ENCODE measurements around the gene RAN. TPM values are rescaled to one million over a fixed set of nuclear protein-coding genes. Genes with fewer than 3 reads are reported as not detected.
"Not testable (repeated sequence)": the region's sequence is repeated elsewhere in the genome, so short reads cannot be mapped to it uniquely, and the experiment has no call there.

RAN gene
- total RNA-seq, 2 experiments from 2014 or later = 2,531 to 2,575 TPM

GRCh38 chr12:130868412-130868811, 3.5 kb upstream of the RAN start:
- DNase-seq = no peak
- Mint-ChIP-seq H3K27ac (peak overlapping the region; percentile 66), H3K4me1 (peaks cover 24% of the 10 kb centered on the region), H3K27me3 (peaks cover 5% of the 10 kb centered on the region), H3K4me3 (no peak overlapping the region), H3K9me3 (peaks cover 4% of the 10 kb centered on the region), H3K36me3 (peaks cover 27% of the 10 kb centered on the region)

GRCh38 chr12:130870442-130871285, 1.2 kb upstream of the RAN start:
- peak overlapping the region; percentile 90 for H3K4me3 Mint-ChIP-seq
- H3K27ac Mint-ChIP-seq = peak overlapping the region; percentile 99
- H3K27me3 Mint-ChIP-seq = peaks cover 5% of the 10 kb centered on the region
- peaks cover 4% of the 10 kb centered on the region for H3K9me3 Mint-ChIP-seq
- peak; percentile 76 for DNase-seq
- H3K4me1 Mint-ChIP-seq = peaks cover 44% of the 10 kb centered on the region
- H3K36me3 Mint-ChIP-seq = peaks cover 49% of the 10 kb centered on the region

- peak; percentile 61 for DNase-seq
- Mint-ChIP-seq H3K4me3 (peak overlapping the region; percentile 98), H3K27me3 (peaks cover 5% of the 10 kb centered on the region), H3K36me3 (peaks cover 65% of the 10 kb centered on the region), H3K4me1 (peaks cover 58% of the 10 kb centered on the region), H3K27ac (peak overlapping the region; percentile 99), H3K9me3 (peaks cover 3% of the 10 kb centered on the region)
Measured at GRCh38 chr12:130872179-130873096, 572 bp downstream of the RAN start.

GRCh38 chr12:130873106-130873795, 1.4 kb downstream of the RAN start:
- peaks cover 58% of the 10 kb centered on the region for H3K4me1 Mint-ChIP-seq
- peak overlapping the region; percentile 99 for H3K27ac Mint-ChIP-seq
- H3K9me3 Mint-ChIP-seq = peaks cover under 1% of the 10 kb centered on the region
- peaks cover 66% of the 10 kb centered on the region for H3K36me3 Mint-ChIP-seq
- no peak for DNase-seq
- H3K27me3 Mint-ChIP-seq = peaks cover 5% of the 10 kb centered on the region
- peak overlapping the region; percentile 98 for H3K4me3 Mint-ChIP-seq

- no peak for DNase-seq
- peaks cover 63% of the 10 kb centered on the region for H3K36me3 Mint-ChIP-seq
- H3K27ac Mint-ChIP-seq = peak overlapping the region; percentile 99
- H3K9me3 Mint-ChIP-seq = no peaks in the 10 kb centered on the region
- H3K4me3 Mint-ChIP-seq = peak overlapping the region; percentile 98
- peaks cover 54% of the 10 kb centered on the region for H3K4me1 Mint-ChIP-seq
- peaks cover 5% of the 10 kb centered on the region for H3K27me3 Mint-ChIP-seq
Measured at GRCh38 chr12:130873825-130874224, 2.0 kb downstream of the RAN start.

GRCh38 chr12:130874696-130875095, 2.8 kb downstream of the RAN start:
- H3K27ac Mint-ChIP-seq = peak overlapping the region; percentile 99
- no peaks in the 10 kb centered on the region for H3K9me3 Mint-ChIP-seq
- H3K4me1 Mint-ChIP-seq = peaks cover 58% of the 10 kb centered on the region
- no peak for DNase-seq
- H3K36me3 Mint-ChIP-seq = peaks cover 63% of the 10 kb centered on the region
- peaks cover 5% of the 10 kb centered on the region for H3K27me3 Mint-ChIP-seq
- H3K4me3 Mint-ChIP-seq = peak overlapping the region; percentile 98

GRCh38 chr12:130875193-130875592, 3.3 kb downstream of the RAN start:
- Mint-ChIP-seq H3K27ac (peak overlapping the region; percentile 99), H3K4me3 (peak overlapping the region; percentile 98)

GRCh38 chr12:130875708-130876107, 3.8 kb downstream of the RAN start:
- not testable (repeated sequence) for DNase-seq, H3K27me3 Mint-ChIP-seq, H3K9me3 Mint-ChIP-seq
- Mint-ChIP-seq H3K4me1 (peaks cover 62% of the 10 kb centered on the region), H3K4me3 (peak overlapping the region; percentile 71), H3K27ac (peak overlapping the region; percentile 74), H3K36me3 (peaks cover 58% of the 10 kb centered on the region)

More at GRCh38 chr12:130875193-130875592, 3.3 kb downstream of the RAN start:
- DNase-seq = no peak
- H3K4me1 Mint-ChIP-seq = peaks cover 62% of the 10 kb centered on the region
- H3K27me3 Mint-ChIP-seq = peaks cover 5% of the 10 kb centered on the region
- H3K36me3 Mint-ChIP-seq = peaks cover 61% of the 10 kb centered on the region
- no peaks in the 10 kb centered on the region for H3K9me3 Mint-ChIP-seq

- H3K36me3 Mint-ChIP-seq = peaks cover 52% of the 10 kb centered on the region
- peaks cover 57% of the 10 kb centered on the region for H3K4me1 Mint-ChIP-seq
- peaks cover 5% of the 10 kb centered on the region for H3K27me3 Mint-ChIP-seq
- no peak for DNase-seq
- no peak overlapping the region for H3K27ac Mint-ChIP-seq
- H3K4me3 Mint-ChIP-seq = no peak overlapping the region
- H3K9me3 Mint-ChIP-seq = no peaks in the 10 kb centered on the region
Measured at GRCh38 chr12:130876297-130876696, 4.4 kb downstream of the RAN start.

GRCh38 chr12:130876758-130877157, 4.9 kb downstream of the RAN start:
- DNase-seq = no peak
- H3K9me3 Mint-ChIP-seq = no peaks in the 10 kb centered on the region
- H3K27me3 Mint-ChIP-seq = peaks cover 5% of the 10 kb centered on the region
- H3K36me3 Mint-ChIP-seq = peaks cover 52% of the 10 kb centered on the region
- H3K4me1 Mint-ChIP-seq = peaks cover 55% of the 10 kb centered on the region
- no peak overlapping the region for H3K4me3 Mint-ChIP-seq
- peak overlapping the region; percentile 47 for H3K27ac Mint-ChIP-seq

GRCh38 chr12:130877333-130877732, 5.5 kb downstream of the RAN start:
- H3K4me1 Mint-ChIP-seq = peaks cover 55% of the 10 kb centered on the region
- H3K27me3 Mint-ChIP-seq = peaks cover 5% of the 10 kb centered on the region
- DNase-seq = no peak
- H3K4me3 Mint-ChIP-seq = no peak overlapping the region
- H3K27ac Mint-ChIP-seq = peak overlapping the region; percentile 57
- H3K36me3 Mint-ChIP-seq = peaks cover 52% of the 10 kb centered on the region
- no peaks in the 10 kb centered on the region for H3K9me3 Mint-ChIP-seq

- peak overlapping the region; percentile 61 for H3K27ac Mint-ChIP-seq
- no peaks in the 10 kb centered on the region for H3K9me3 Mint-ChIP-seq
- H3K27me3 Mint-ChIP-seq = no peaks in the 10 kb centered on the region
- peaks cover 41% of the 10 kb centered on the region for H3K36me3 Mint-ChIP-seq
- peaks cover 55% of the 10 kb centered on the region for H3K4me1 Mint-ChIP-seq
- H3K4me3 Mint-ChIP-seq = no peak overlapping the region
- DNase-seq = no peak
Measured at GRCh38 chr12:130878193-130879185, 6.6 kb downstream of the RAN start.

- Mint-ChIP-seq H3K4me3 (peak overlapping the region; percentile 13), H3K9me3 (no peaks in the 10 kb centered on the region), H3K4me1 (peaks cover 47% of the 10 kb centered on the region), H3K27me3 (no peaks in the 10 kb centered on the region), H3K27ac (peak overlapping the region; percentile 75), H3K36me3 (peaks cover 34% of the 10 kb centered on the region)
- DNase-seq = no peak
Measured at GRCh38 chr12:130879212-130879686, 7.4 kb downstream of the RAN start.

Measured in activated naive CD8-positive, alpha-beta T cell treated with anti-CD3 and anti-CD28 coated beads for 36 hours (primary cell).